Ovary (tissue), 9 donors: Measurements from ENCODE around the gene MIDN. TPM values are rescaled to one million over a fixed set of nuclear protein-coding genes. Genes with fewer than 3 reads are reported as not detected.

ENCODE experiments used
- DNase-seq, 5 donors: peaks; one replicate each; pipeline ENCODE4 v3.0.0-alpha.2; 2019 to 2020
- H3K27ac ChIP-seq, 2 donors: fragments of 200-600 bp; one replicate each; pipeline versions ENCODE4 v1.5.1 to v1.8.0; 2019 to 2022
- H3K27me3 ChIP-seq: fragments of 200-600 bp; one replicate; pipeline ENCODE4 v1.8.0; 2022
- H3K36me3 ChIP-seq: fragments of 200-600 bp; sonication (generic); one replicate; pipeline ENCODE4 v1.5.1; 2019
- H3K4me1 ChIP-seq: one replicate; pipeline ENCODE4 v1.8.1; 2013; ENCODE audit warnings: mild to moderate bottlenecking, moderate library complexity; ENCODE audit not compliant: insufficient read depth
- H3K4me3 ChIP-seq: fragments of 200-600 bp; sonication (generic); one replicate; pipeline ENCODE4 v1.5.1; 2017
- H3K9me3 ChIP-seq, 2 donors: fragments of 200-600 bp in 1 of 2; sonication (generic) in 1 of 2; one replicate each; pipeline versions ENCODE4 v1.5.1 to v1.8.1; 2013 to 2019; ENCODE audit warnings: mild to moderate bottlenecking in 1 of 2, moderate library complexity in 1 of 2
- EP300 ChIP-seq: sonication (generic); formaldehyde crosslinking; IDR thresholded peaks from one replicate; pipeline ENCODE4 v1.6.1; 2017; ENCODE audit warnings: antibody characterized with exemption
- POLR2A ChIP-seq: fragments of 450-650 bp; IDR thresholded peaks from one replicate; pipeline ENCODE4 v1.6.1; 2017; ENCODE audit warnings: antibody characterized with exemption, mild to moderate bottlenecking, moderate library complexity
- WGBS, 3 donors: extraction: QIAGEN DNeasy Blood & Tissue Kit in 1 of 3; methylation state at CpG; one replicate each; pipeline versions ENCODE4 v1.1.5 to v1.1.7; 2013 to 2017; 5-methylcytosine and 5-hydroxymethylcytosine counted together
- intact Hi-C, 4 donors: fragments of 100-400 bp; cut with DNase I; formaldehyde crosslinking; loops; one replicate each; pipeline versions ENCODE4 v1.11.0 to v1.15.1; 2022 to 2023
- polyA plus RNA-seq, 2 donors: library from polyadenylated mRNA; stranded (reverse); fragments of 200-250 nt in 1 of 2; fragments of 350-450 nt in 1 of 2; fragmentation: Illumina TruSeq in 1 of 2; extraction: RNeasy Lipid Tissue Mini Kit (QIAGEN cat#74804) in 1 of 2; gene quantifications; one replicate each; pipeline ENCODE4 v1.2.3, GENCODE V29; 2013 to 2014
- total RNA-seq, 7 donors: library from RNA; depleted of rRNA in 2 of 7; stranded (reverse); fragments of >200 nt in 2 of 7; fragmentation: NEBNext Ultra II Directional in 3 of 7; extraction: Animal tissue kit (Norgen Biotek cat#: 25700) in 3 of 7; gene quantifications; one replicate each; pipeline versions ENCODE4 v1.1.0 to v1.2.4, GENCODE V29; 2016 to 2023
- TF ChIP-seq, protein P1 (sequence below), 3 donors: fragments of 450-650 bp in 2 of 3; fragments of 200-600 bp in 1 of 3; IDR thresholded peaks; one replicate each; pipeline versions ENCODE4 v1.5.1 to v1.8.0; 2016 to 2022; ENCODE audit warnings: antibody characterized with exemption in 3 of 3, mild to moderate bottlenecking in 1 of 3
- donor health status: DM: no; HTN: no; CAD: no; lungs with moderate emphysema.
- donor health status: DM: no; HTN: no; CAD: no.
- donor health status: Bipolar disorder and iron deficiency.
- donor health status: DM: yes; HTN: yes; CAD: no.
- donor health status: DM: no; HTN: no; CAD: no.
- donor health status: DM: yes; HTN: yes; CAD: no.

MIDN gene
- total and polyA plus RNA-seq, 9 donors = 10.1 to 261 (median 105) TPM

- WGBS, 3 donors = 21 to 39% (median 30%) methylated on average over 24 to 38 of the region's 38 CpGs
- no peak overlapping the region for H3K27ac ChIP-seq
- H3K9me3 ChIP-seq = no peaks in the 10 kb centered on the region
- DNase-seq = no peak
- H3K27me3 ChIP-seq = peaks cover 4% of the 10 kb centered on the region
- TF ChIP-seq EP300 = no peak
- H3K4me1 ChIP-seq = no peaks in the 10 kb centered on the region
- no peaks in the 10 kb centered on the region for H3K36me3 ChIP-seq
- H3K4me3 ChIP-seq = no peak overlapping the region
- intact Hi-C loops = loop anchor here in 3 of 4 donors (10.0 kb wide), 2 partner anchors 48 to 158 kb away; no protein-coding TSS in a partner anchor
Observed at GRCh38 chr19:1286487-1287353, 38.3 kb downstream of the MIDN start.

DNA sequence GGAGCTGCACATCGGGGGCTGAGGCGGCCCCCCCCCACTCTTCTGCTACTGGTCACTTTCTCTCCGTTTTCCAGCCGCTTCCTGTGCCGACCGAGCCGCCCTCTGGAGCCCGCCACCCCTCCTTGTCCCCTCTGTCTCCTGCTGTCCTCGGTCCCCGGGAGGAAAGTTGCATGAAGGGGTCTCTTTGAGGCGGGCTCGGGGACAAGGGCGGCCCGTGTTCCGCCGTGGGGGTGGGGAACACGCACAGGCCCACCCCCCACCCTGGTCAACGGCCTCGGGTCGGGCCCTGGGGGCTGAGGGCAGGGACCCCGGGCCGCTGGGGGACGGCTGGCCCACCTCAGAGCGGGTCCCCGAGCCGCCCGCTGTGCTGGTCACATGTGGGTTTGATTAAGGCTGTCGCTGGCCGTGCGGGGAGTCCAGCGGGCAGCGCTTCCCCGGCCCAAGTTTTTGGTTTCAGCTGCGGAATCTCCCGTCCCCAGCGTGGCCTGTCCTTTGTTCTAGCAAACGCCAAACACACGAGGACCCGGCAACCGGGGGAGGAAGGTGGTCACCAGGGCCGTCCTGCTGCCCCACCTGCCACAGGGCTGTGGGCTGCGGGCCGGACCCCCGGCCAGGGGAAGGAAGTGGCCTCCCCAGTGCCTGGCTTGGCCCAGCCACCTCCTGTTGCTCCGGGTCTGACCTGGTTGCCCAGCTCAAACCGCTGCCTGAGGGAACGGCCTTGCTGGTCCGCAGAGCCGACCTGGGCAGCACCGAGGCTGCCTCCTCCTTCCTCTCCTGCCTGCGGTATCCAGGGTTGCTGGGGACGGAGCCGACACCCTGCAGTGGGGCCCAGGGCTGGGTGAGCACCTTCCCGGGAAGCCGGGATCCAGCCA, 39.2 kb downstream of the MIDN start:
- Histone ChIP-seq H3K4me1 (no peaks in the 10 kb centered on the region), H3K36me3 (no peaks in the 10 kb centered on the region), H3K27me3 (peaks cover 4% of the 10 kb centered on the region), H3K9me3 (no peaks in the 10 kb centered on the region), H3K4me3 (no peak overlapping the region), H3K27ac (no peak overlapping the region)
- WGBS, 3 donors = 39 to 46% (median 45%) methylated on average over 43 to 55 of the region's 55 CpGs
- intact Hi-C loops = loop anchor here in 3 of 4 donors (10.0 kb wide), 2 partner anchors 47 to 157 kb away; no protein-coding TSS in a partner anchor
- TF ChIP-seq, protein P1, sequence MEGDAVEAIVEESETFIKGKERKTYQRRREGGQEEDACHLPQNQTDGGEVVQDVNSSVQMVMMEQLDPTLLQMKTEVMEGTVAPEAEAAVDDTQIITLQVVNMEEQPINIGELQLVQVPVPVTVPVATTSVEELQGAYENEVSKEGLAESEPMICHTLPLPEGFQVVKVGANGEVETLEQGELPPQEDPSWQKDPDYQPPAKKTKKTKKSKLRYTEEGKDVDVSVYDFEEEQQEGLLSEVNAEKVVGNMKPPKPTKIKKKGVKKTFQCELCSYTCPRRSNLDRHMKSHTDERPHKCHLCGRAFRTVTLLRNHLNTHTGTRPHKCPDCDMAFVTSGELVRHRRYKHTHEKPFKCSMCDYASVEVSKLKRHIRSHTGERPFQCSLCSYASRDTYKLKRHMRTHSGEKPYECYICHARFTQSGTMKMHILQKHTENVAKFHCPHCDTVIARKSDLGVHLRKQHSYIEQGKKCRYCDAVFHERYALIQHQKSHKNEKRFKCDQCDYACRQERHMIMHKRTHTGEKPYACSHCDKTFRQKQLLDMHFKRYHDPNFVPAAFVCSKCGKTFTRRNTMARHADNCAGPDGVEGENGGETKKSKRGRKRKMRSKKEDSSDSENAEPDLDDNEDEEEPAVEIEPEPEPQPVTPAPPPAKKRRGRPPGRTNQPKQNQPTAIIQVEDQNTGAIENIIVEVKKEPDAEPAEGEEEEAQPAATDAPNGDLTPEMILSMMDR (IDR thresholded peaks at IDR 0.05) = no peak
- TF ChIP-seq POLR2A (no peak), EP300 (no peak)
- DNase-seq = no peak

DNA sequence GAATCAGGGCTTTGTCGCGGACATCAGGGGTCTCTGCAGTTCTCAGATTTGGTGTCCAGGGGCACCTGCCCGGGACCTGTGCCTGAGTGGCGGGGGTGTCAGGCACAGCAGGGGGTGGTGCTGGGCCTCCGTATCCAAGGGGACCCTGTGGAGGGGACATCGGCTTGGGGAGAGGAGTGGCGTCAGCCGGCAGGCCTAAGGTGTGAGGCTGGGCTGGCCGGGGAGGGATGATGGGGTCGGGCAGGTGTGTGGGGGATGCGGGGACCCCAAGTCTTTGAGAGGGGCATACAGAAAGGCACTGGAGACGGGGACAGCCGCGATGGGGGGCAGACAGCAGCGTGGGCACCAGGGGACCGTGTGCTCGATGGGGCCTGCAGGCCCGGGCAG, 39.8 kb downstream of the MIDN start:
- 81 to 89% (median 85%) methylated on average over 18 of the region's 18 CpGs for WGBS, 3 donors
- intact Hi-C loops = loop anchor here in 3 of 4 donors (10.0 kb wide), 2 partner anchors 47 to 157 kb away; no protein-coding TSS in a partner anchor
- H3K36me3 ChIP-seq = no peaks in the 10 kb centered on the region
- no peak overlapping the region for H3K4me3 ChIP-seq
- peaks cover 9% of the 10 kb centered on the region for H3K27me3 ChIP-seq
- TF ChIP-seq EP300 (no peak), POLR2A (no peak)
- TF ChIP-seq, protein P1 (IDR thresholded peaks at IDR 0.05) = no peak
- no peaks in the 10 kb centered on the region for H3K9me3 ChIP-seq
- no peaks in the 10 kb centered on the region for H3K4me1 ChIP-seq
- DNase-seq = no peak
- no peak overlapping the region for H3K27ac ChIP-seq

GRCh38 chr19:1288833-1289685, 40.7 kb downstream of the MIDN start:
- Histone ChIP-seq H3K4me1 (no peaks in the 10 kb centered on the region), H3K4me3 (no peak overlapping the region), H3K27ac (no peak overlapping the region), H3K9me3 (no peaks in the 10 kb centered on the region), H3K27me3 (peaks cover 9% of the 10 kb centered on the region), H3K36me3 (no peaks in the 10 kb centered on the region)
- no peak for DNase-seq
- WGBS, 3 donors = 82 to 87% (median 82%) methylated on average over 37 to 41 of the region's 41 CpGs
- no peak for TF ChIP-seq EP300
- no peak for TF ChIP-seq POLR2A
- TF ChIP-seq, protein P1 (IDR thresholded peaks at IDR 0.05) = no peak
- intact Hi-C loops = loop anchor here in 3 of 4 donors (10.0 kb wide), 2 partner anchors 46 to 156 kb away; no protein-coding TSS in a partner anchor
